HG03521 (cell line): ENCODE data around the gene WNT4.

ENCODE experiments used
- ATAC-seq: cut with Tn5 transposase; IDR thresholded peaks from one replicate; pipeline ENCODE4 v1.9.1; 2021; ENCODE audit warnings: mild to moderate bottlenecking, moderate library complexity; ENCODE audit not compliant: unreplicated experiment

The WNT4 gene

DNA sequence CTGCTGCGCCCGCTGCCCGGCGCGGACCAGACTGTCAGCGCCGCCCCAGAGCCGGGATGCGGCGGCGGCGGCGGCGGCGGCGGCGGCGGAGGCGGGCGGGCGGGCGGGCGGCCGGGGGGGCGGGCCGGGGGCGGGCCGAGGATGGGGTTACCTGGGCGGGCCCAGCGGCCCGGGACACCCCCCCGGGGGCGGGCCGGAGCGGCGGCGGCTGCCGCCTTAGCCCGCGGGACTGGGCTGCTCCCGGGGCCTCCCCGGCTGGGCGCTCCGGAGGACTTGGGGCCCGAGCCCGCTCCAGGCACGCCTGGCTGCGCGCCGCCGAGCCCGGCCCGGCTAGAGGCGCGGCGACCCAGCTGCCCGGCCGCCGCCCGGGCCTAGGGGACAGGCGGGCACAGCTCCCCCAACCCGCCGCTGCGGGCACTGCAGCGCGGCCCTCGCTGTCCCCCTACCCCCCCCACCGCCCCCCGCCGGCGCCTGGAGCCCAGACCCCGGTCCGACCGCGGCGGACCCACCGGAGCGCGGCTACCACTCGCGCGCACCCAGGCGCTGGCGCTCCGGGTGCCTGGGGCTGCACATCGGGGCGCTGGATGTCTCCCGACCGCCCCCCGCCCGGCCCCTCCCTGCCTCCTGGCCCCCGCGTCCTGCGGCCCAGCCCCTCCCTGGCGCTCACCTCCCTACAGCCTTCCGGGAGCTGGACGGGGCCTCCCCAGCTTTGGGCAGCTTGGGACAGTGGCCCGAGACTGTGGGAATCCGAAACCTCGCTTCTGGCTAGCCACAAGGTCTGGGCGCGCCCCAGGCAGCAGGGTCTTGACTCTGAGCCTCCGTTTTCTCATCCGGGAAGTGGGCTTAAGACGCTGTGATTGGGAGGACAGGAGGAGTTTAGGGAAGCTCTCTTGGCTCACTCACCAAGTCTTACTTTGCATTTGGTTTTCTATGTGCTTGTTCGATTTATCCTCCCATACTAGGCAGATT lies at the start of gene WNT4:
Gene WNT4 (minus strand): TSS at position 33 of the 969 bp plus-strand sequence. CDS start 175 bp downstream, outside the sequence.
- ATAC-seq = peak; percentile 37

DNA sequence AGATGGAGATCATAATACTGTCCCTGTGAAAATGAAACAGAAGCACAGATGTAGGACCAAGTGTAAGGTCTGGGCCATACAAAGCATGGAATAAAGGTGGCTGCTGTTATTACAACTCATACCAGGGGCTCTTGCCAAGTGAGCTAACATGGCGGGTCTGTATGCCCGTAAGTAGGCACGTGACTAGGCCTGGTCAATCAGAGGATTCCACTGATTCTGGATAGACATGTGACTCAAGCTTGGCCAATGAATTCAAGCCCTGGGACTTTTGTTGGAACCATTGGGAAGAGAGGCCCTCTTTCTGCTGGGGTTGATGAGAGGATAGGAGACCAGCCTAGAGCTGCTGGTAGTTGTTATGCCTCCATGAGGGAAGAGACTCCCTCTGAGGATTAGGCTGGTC lies 47.8 kb upstream of the WNT4 start:
- no peak for ATAC-seq

DNA sequence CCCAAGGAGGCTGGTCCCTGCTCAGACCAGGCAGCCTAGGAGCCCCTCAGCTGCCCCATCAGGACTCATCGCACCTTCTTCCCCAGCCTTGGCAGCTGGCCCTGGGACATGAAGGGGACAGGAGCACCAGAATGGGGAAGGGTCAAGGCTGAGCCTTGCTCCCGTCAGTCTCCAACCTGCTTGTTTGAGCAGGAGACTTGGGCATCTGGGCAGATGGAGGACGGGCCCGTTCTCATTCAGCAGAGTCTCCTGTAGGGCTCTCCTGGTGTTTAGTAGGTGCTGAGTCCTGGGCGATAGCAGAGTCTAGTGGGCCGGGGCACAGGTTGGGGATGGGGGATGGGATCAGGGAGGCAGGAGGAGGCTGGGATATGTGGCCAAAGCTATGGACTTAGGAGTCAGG lies 47.4 kb upstream of the WNT4 start:
- ATAC-seq = no peak

DNA sequence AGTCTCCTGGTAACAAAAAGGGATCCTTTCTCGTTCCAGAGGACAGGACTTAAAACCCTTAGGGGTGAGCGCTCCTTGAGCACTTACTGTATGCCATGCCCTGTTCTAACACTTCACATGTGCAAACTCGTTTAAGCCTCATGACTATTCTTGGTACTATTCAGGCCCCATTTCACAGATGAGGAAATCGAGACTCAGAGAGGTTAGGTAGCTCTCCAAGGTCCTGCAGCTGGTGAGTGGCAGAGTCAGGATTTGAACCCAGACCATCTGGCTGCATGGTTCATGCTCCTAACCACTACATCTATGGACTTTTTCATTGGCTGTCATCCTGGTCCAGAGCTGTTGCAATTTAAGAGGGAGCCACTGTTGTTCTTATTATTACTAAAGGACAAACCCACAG lies 46.7 kb upstream of the WNT4 start:
- ATAC-seq = no peak

DNA sequence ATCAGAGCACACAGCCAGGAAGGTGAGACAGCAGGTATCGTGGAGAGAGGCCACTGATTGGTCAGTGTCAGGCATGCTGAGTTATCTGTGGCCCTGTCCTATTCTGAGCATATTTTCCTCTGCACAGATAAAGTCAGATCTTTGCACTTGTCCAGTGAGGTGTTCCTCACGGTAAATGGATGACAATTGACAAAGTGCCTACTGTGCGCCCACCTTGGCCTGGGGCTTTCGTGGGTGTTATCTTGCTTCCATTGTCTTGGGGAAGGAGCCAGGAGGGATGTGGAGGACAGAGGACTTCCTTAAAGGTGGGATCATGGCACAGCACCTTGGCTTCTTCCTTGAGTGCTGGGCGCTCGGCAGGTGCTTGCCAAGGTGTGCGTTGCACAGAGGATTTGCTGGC lies 46.0 kb upstream of the WNT4 start:
- ATAC-seq = no peak

DNA sequence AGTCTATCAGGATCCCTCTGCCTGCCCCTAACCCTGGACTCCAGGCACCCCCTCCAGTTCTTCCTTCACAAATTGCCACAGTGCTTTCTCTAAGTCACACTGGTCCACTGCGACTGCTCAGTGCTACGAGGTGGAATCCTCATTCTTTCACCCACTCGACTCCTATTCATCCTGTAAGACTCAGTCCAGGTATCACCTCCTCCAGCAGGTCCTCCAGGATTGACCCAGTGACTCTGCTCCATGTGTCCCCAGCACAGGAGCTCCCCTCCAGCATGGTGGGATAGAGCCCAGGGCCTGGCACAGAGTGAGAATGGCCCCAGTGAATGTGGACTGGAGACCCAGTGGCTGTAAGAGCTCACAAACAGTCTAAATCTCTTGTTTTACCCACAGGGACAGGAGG lies 45.5 kb upstream of the WNT4 start:
- no peak for ATAC-seq

DNA sequence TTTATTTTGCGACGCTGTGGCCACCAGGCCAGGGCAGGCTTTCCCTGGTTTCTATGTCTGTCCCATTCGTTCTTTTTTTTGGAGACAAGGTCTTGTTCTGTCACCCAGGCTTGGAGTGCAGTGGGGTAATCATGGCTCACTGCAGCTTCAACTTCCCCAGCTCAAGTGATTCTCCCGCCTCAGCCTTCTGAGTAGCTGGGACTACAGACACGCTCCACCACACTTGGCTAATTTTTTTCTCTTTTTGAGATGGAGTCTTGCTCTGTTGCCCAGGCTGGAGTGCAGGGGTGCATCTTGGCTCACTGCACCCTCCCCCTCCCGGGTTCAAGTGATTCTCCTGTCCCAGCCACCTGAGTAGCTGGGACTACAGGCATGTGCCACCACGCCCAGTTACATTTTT lies 43.4 kb upstream of the WNT4 start:
- ATAC-seq = no peak

DNA sequence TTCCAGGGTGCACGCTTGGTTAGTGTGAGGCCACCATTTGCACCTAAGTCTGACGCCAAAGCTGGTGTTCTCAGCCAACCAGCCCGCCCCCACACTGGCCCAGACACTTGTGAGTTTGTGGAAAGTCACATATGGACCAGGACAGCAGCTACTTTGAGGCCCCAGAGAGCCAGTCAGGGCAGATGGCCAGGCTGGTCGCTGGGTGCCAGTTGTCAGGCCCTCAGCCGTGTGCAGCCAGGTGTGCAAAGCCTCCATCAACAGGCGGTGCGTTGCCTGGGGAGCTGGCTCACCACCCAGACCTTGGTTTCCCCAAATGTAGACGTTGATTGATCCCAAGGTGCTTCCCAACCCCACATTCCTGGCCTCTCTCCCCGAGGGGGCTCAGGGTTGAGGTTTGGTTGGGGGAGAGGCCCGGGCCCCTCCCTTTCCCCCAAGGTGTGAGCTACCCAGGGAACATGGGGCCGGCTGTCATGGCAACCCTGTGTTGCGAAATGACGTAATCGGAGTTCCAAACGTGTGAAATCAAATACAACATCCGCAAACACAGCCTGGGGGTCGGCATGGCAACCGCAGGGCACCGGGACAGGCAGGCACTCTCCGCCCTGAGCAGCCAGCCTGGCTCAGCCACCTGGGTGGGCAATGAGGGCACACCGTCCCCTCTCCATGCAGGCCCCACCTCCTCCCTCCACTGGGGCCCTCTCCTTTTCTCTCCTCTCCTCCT lies 42.2 kb upstream of the WNT4 start:
- ATAC-seq = no peak

DNA sequence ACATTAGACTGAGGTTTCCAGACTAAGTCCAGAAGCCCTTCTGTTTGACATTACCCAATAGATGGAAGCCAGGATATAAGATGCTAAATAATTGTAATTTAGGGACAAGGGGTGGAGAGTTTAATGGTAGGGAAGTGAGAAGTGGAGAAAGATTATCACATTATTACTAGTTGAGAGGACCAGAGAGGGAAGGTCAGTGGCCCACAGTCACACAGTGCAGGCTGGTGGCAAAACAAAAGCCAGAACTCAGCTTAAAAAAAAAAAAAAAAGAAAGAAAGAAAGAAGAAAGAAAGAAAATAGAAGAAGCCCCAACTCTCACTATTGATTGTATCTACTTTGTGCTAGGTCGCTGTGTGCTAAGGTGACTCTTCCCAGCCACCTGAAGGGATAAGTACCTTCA lies 41.6 kb upstream of the WNT4 start:
- ATAC-seq = no peak

DNA sequence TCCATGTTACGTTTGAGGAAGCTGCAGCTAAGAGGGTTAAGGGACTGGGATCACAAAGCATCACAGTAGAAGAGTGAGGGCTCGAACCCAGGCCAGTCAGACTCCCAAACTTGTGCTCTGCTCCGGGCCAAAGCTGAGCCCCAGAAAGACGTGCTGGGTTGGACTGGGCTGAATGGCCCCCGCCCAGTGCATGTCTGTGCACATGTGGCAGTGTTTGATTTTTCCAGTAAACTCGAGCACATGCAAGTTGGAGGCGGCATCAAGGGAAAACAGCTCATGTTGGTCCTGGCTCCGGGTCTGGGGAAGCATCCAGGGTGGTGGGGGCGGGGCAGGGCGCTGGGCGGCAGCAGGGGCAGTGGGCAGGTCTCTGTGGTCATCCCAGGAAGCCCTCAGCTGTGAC lies 39.8 kb upstream of the WNT4 start:
- no peak for ATAC-seq

DNA sequence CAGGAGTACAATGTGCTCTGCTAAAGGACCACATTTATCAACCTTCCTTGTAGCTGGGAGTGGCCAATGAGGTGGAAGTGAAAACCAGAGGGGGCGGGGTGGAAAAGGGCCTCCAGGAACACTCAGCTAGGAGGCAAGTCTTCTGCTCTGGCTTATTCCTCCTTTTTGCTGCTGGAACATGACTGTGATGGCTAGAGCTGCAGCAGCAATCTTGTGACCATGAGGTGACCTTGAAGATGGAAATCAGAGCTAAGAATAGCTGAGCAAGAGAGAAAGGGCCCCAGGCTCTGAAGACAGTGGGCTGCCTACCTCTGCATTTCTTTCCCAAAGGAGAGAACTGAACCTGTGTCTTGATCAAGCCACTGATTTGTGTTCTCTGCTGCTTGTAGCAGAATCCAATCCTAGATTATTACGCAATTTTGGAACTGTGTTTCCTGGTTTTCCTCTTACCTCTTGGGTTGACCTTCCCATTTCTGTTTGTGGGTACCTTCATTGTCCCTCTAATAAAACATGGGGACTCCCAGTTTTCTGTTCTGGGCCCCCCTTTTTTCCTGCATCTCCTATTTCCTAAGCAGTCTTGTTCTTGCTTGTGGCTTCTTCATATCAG lies 36.4 kb upstream of the WNT4 start:
- ATAC-seq = no peak

DNA sequence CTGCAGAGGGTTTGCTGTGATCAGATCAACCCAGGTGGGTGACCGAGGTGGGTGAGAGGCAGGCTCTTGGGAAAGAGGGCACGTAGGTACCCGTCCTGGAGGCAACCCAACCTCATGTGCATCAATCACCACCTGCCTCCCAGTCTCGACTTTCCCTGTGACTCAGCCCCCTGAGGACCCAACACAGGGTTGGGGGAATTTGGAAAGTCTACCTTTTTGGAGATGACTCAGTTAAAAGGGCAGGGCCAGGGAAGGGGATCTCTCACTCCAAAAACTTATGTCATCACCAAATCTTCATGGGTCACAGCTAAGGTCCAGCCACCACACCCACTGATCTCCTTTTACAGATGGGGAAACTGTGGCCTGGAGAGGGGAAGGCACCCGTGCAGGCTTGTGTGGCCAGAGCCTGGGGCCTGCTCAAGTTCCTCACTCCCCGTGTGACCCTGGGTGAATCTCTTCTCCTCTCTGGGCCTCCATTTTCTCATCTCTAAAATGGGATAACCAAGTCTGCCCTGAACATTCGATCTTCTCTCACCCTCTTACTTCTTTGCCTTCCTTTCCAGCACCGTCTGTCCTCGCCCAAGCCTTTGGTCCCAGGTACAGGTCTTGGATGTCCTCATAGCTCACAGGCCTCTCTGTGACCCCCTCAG lies 34.6 kb upstream of the WNT4 start:
- ATAC-seq = no peak

DNA sequence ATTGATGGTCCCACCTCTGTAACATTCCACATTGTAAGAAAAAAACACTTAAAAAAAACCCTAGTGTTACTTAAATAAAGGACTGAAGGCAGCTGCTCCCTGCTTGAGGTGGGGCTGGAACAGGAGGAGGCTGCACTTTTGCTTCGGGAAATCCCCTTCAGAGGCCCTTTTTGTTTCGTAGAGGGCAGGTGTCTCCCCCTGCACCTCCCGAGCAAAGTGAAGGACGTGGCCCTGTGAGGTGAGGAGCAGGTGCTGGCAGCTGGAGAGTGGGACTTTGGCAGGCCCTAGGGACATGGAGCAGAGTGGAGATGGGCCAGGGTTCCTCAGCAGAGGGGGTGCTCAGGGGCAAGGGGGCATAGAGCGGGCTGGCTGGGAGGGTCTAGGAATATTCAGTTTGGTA lies 33.4 kb upstream of the WNT4 start:
- ATAC-seq = peak; percentile 45

DNA sequence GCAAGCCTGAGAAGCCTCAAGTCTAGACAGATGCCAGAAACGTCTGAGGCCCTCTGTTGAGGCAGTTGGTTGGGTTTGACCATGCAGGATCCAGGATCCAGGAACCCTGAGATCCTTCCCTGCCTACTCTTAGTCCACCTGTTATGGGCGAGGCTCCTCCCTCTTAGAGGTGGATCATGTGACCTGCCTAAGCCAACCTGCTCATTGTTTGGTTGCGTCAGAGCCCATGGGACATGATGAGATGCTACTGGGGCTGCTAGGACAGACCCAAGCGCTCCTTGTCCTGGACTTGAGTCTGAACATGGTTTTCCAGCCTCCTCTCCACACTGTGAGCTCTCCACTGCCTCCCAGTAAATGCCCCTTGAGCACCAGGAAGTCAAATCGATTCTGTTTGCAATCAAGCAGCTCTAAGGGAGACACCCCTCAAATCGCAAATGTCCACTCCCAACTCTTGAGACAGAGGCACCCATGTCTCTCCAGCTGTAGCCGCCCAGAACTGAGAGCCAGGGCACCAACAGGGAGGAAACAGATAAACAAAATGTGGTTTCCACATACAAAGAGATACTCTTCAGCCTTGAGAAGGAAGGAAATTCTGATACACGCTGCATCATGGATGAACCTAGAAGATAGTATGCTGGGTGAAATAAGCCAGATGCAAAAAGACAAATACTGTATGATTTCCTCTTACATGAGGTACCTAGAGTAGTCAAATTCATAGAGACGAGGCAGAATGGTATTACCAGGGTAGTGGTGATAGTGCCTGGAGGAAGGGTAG lies 31.7 kb upstream of the WNT4 start:
- no peak for ATAC-seq

DNA sequence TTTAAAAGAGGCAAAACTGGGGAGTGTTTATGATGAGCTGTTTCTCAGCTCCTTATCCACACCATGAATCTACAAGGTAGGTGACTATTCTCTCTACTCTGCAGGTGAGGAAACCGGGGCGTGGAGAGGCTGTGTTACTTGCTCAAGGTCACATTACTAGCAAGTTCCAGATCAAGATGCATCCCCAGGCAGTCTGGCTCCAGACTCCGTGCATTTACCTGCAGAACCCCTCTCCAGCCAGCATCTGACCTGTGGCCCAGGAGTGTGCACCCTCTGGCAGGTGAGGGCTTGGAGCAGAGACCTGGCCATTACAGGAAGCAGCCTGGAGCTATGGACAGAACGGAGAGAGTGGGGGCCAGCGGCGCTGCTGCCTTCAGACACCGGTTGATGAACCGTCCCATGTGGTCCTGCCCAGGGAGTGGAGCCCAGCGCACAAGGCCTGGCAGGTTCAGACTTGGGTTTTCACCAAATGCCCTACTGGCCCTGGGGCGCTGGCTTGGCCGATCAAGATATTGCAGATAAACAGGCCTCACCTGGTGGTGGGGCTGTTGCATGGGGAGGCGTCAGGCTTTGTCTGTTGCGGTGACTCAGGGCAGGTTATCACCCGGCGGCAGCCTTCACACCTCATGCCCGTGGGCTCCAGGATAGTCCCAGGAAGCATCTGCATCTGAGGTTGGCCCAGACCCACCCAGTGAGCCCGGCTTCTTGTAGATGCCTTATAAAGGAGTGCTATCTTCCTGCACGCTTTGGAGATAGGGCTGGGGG lies 29.2 kb upstream of the WNT4 start:
- no peak for ATAC-seq

DNA sequence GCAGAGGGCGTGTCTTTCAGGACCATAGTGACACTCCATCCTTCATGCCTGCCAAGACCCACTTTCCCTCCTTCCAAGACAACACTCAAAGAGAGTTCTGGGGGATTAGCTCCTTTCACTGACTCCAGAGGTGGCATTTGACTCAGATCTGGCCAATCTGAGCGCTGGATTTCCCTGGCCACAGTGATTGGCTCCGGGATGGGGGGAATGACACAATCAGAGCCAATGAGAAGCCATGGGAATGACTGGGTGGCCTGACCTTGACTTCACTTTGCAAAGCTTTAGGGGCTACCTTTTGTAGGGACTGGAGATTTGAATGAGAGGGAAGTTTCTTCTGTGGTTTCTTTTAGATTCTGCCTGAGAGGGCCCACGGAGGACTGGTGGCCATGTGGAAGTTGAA lies 26.9 kb upstream of the WNT4 start:
- no peak for ATAC-seq

DNA sequence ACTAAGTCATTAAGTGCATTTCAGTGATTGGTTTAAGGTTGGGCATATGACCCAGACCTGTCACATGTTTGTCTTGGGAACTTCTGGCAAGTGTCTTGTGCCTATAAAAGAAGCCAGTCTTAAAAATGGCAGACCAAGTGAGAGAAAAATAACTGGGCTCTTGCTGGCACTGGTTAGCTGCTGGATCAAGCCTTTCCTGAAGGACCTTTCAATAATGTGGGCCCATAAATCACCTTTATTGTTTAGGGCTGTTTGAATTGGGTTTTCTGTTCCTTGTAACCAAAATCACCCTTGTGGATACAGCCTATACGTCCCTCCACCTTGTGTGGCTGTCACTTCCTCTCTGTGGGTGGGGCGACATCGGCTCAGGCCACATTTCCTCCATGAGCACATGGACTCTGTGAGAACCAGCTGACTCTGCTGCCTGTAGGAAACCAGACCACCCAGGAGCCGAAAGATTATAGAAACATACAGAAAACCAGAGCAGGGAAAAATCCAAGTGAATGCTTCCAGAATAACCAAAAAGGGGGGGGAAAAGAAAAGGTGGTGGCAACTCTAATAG lies 25.6 kb upstream of the WNT4 start:
- ATAC-seq = no peak

DNA sequence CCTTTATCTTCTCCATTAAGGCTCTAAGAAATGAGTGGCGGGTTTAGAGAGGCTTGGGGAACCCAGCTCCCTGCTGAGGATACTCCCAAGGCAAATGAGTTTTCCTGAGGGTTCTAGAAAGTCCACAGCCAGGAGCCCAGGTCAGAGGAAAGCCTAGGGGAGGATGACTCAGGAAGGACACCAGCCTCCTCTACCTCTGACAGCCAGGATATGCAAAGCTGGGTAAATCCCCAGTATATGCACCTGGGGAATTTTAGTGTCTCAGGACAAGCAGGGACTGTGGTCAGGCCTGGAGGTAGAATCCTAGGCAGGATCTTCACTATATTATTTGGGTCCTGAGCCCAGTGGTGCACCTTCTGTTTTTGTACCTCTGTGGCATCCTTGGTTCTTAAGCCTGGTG lies 23.5 kb upstream of the WNT4 start:
- ATAC-seq = no peak
